Head of caudate nucleus (tissue), 42 donors: ENCODE measurements around the gene EPHA5.

ENCODE experiments used
- DNase-seq, 42 donors: peaks; one replicate each; pipeline versions ENCODE4 v3.0.0 to v3.0.0-alpha.2; 2020 to 2021; ENCODE audit warnings: mixed read lengths in 7 of 42
- intact Hi-C: fragments of 100-400 bp; cut with DNase I; formaldehyde crosslinking; loops from one replicate; pipeline ENCODE4 v1.15.0; 2022

The EPHA5 gene

GRCh38 chr4:65302145-65302544, 368.1 kb downstream of the EPHA5 start:
- intact Hi-C loops, result no loop called here
- no peak for DNase-seq

GRCh38 chr4:65296246-65296645, 374.0 kb downstream of the EPHA5 start:
- intact Hi-C loops, result no loop called here
- no peak for DNase-seq

GRCh38 chr4:65287071-65287470, 383.2 kb downstream of the EPHA5 start:
- no peak for DNase-seq
- intact Hi-C loops, result no loop called here
